A549 (cell line): ENCODE data around the gene KIAA0232. TPM values are rescaled to one million over a fixed set of nuclear protein-coding genes. Genes with fewer than 3 reads are reported as not detected.

ENCODE experiments used
- ATAC-seq, 2 experiments: fragments of 200-7000 bp in 1 of 2; fragments of >200 bp in 1 of 2; cut with Nextera tagmentation in 1 of 2; cut with Tn5 transposase in 1 of 2; 3 replicates each; pipeline versions ENCODE4 v1.8.0 to v1.9.1; 2018 to 2020; ENCODE audit warnings: mild to moderate bottlenecking in 1 of 2, moderate library complexity in 1 of 2
- CTCF ChIA-PET: fragments of 300-600 bp; sonication (Branson Sonifier 250); formaldehyde crosslinking; extraction: SDS; loops from one replicate; lab custom pipeline; 2021; ENCODE audit warnings: antibody characterized with exemption, inconsistent platforms; lab: Yijun Ruan, JAX
- POLR2A ChIA-PET: fragments of 350-600 bp; formaldehyde crosslinking; extraction: SDS; loops from one replicate; lab custom pipeline; 2021; ENCODE audit warnings: antibody characterized with exemption, inconsistent platforms; lab: Yijun Ruan, JAX
- DNase-seq, 2 experiments: peaks; one replicate each; pipeline versions ENCODE4 v3.0.0 to v3.0.0-alpha.2; 2011 to 2016; ENCODE audit warnings: low read depth in 1 of 2, low spot score in 1 of 2
- FAIRE-seq: peaks from 2 replicates; lab custom pipeline; 2011; peaks lifted over from hg19 to GRCh38; lab: Jason Lieb, UNC
- H3K27ac ChIP-seq, 2 experiments: fragments of >200 bp; sonication (Bioruptor Twin); formaldehyde crosslinking; 3 replicates each; pipeline ENCODE4 v1.5.1; 2016 to 2017
- H3K4me1 ChIP-seq: fragments of >200 bp; sonication (Bioruptor Twin); formaldehyde crosslinking; 3 replicates; pipeline ENCODE4 v1.6.1; 2016
- H3K4me2 ChIP-seq: fragments of >200 bp; sonication (Bioruptor Twin); formaldehyde crosslinking; 3 replicates; pipeline ENCODE4 v1.6.1; 2016
- H3K4me3 ChIP-seq: fragments of >200 bp; sonication (Bioruptor Twin); formaldehyde crosslinking; 3 replicates; pipeline ENCODE4 v1.5.1; 2016
- H3K9me3 ChIP-seq: fragments of >200 bp; sonication (Bioruptor Twin); formaldehyde crosslinking; 3 replicates; pipeline ENCODE4 v1.6.1; 2016
- CHD2 ChIP-seq: fragments of 150-350 bp; IDR thresholded peaks from 2 replicates; pipeline ENCODE4 v1.6.1; 2014; ENCODE audit warnings: low read length; ENCODE audit not compliant: partially characterized antibody
- EHF ChIP-seq: fragments of 250-450 bp; sonication (Bioruptor Pico); IDR thresholded peaks from 2 replicates; pipeline ENCODE4 v1.5.0; 2020; ENCODE audit warnings: mild to moderate bottlenecking
- EHMT2 ChIP-seq: fragments of 200-600 bp; sonication (generic); IDR thresholded peaks from 2 replicates; pipeline ENCODE4 v1.6.1; 2016; ENCODE audit warnings: antibody characterized with exemption, low read depth, mild to moderate bottlenecking, moderate library complexity
- EP300 ChIP-seq, 2 experiments: fragments of >200 bp; sonication (Bioruptor Twin); formaldehyde crosslinking; IDR thresholded peaks; 2 replicates in 1 of 2; 3 replicates in 1 of 2; pipeline ENCODE4 v1.6.1; 2016 to 2017
- FOSB ChIP-seq: fragments of 250-450 bp; sonication (Bioruptor Pico); IDR thresholded peaks from 2 replicates; pipeline ENCODE4 v1.5.0; 2020; ENCODE audit warnings: mild to moderate bottlenecking, moderate library complexity
- GATA3 ChIP-seq: IDR thresholded peaks from 2 replicates; pipeline ENCODE4 v1.6.1; 2012; ENCODE audit warnings: borderline replicate concordance
- HES2 ChIP-seq: fragments of >200 bp; sonication (Bioruptor Twin); formaldehyde crosslinking; IDR thresholded peaks from 2 replicates; pipeline ENCODE4 v1.6.1; 2016
- HMGXB4 ChIP-seq: fragments of 250-450 bp; sonication (Bioruptor Pico); IDR thresholded peaks from 2 replicates; pipeline ENCODE4 v1.5.0; 2021; ENCODE audit warnings: mild to moderate bottlenecking, moderate library complexity, borderline replicate concordance
- HOXB5 ChIP-seq: fragments of 250-450 bp; sonication (Bioruptor Pico); IDR thresholded peaks from 2 replicates; pipeline ENCODE4 v1.5.0; 2020; ENCODE audit warnings: mild to moderate bottlenecking, moderate library complexity
- KDM1A ChIP-seq: fragments of 200-600 bp; sonication (generic); IDR thresholded peaks from 2 replicates; pipeline ENCODE4 v1.6.1; 2016; ENCODE audit warnings: low read depth, mild to moderate bottlenecking
- MAFK ChIP-seq: fragments of 450-650 bp; IDR thresholded peaks from 2 replicates; pipeline ENCODE4 v1.6.1; 2014; ENCODE audit not compliant: partially characterized antibody
- MAX ChIP-seq: IDR thresholded peaks from 2 replicates; pipeline ENCODE4 v1.6.1; 2012
- NPAS2 ChIP-seq: fragments of 250-450 bp; sonication (Bioruptor Pico); IDR thresholded peaks from 2 replicates; pipeline ENCODE4 v1.8.0; 2022; ENCODE audit warnings: mild to moderate bottlenecking, moderate library complexity, borderline replicate concordance
- POLR2AphosphoS2 ChIP-seq: conservative IDR thresholded peaks from 2 replicates; pipeline ENCODE4 v1.6.1; 2012; ENCODE audit warnings: low read length, improper control_type of control experiment, inconsistent platforms
- RAD21 ChIP-seq, 2 experiments: fragments of >200 bp in 1 of 2; sonication (Bioruptor Twin) in 1 of 2; formaldehyde crosslinking in 1 of 2; IDR thresholded peaks in 1 of 2; conservative IDR thresholded peaks in 1 of 2; 2 replicates in 1 of 2; 3 replicates in 1 of 2; pipeline ENCODE4 v1.6.1; 2012 to 2018; ENCODE audit warnings: inconsistent platforms in 1 of 2
- RARB ChIP-seq: fragments of 250-450 bp; sonication (Bioruptor Pico); IDR thresholded peaks from 2 replicates; pipeline ENCODE4 v1.8.0; 2021; ENCODE audit warnings: mild to moderate bottlenecking, moderate library complexity
- RCOR1 ChIP-seq: fragments of 150-350 bp; IDR thresholded peaks from 2 replicates; pipeline ENCODE4 v1.6.1; 2014; ENCODE audit warnings: antibody characterized with exemption, low read length, low read depth
- RFX5 ChIP-seq: fragments of 450-650 bp; IDR thresholded peaks from 2 replicates; pipeline ENCODE4 v1.7.1; 2014; ENCODE audit warnings: antibody characterized with exemption, mild to moderate bottlenecking, moderate library complexity
- SREBF2 ChIP-seq: fragments of 450-650 bp; IDR thresholded peaks from 2 replicates; pipeline ENCODE4 v1.6.1; 2014; ENCODE audit warnings: mild to moderate bottlenecking, moderate library complexity
- ZC3H11A ChIP-seq: fragments of 450-650 bp; IDR thresholded peaks from 2 replicates; pipeline ENCODE4 v1.6.1; 2014; ENCODE audit warnings: antibody characterized with exemption, mild to moderate bottlenecking
- WGBS: methylation state at CpG from one replicate; pipeline ENCODE4 v1.1.6; 2017; ENCODE audit errors: missing lambda C conversion rate; 5-methylcytosine and 5-hydroxymethylcytosine counted together
- polyA plus RNA-seq, 4 experiments: library from polyadenylated mRNA; depleted of rRNA in 3 of 4; stranded (reverse); fragments of >200 nt; fragmentation: RNase III in 1 of 4; extraction: RNeasy Plus Mini Kit Qiagen cat#74134 plus additional on column Dnase treatment in 1 of 4; gene quantifications; 2 replicates in 3 of 4; 3 replicates in 1 of 4; pipeline ENCODE4 v1.2.3, GENCODE V29; 2011 to 2017

The KIAA0232 gene
- polyA plus RNA-seq, 2 of the 4 experiments (the other 2 are of a cell fraction) = 9.3 to 21.5 TPM

- CTCF ChIA-PET = no interaction called here
- POLR2A ChIA-PET = no interaction called here
- H3K27ac ChIP-seq = no peak overlapping the region
- ATAC-seq (no peak), FAIRE-seq (no peak), DNase-seq (no peak)
- no peak overlapping the region for H3K4me3 ChIP-seq
- TF ChIP-seq EP300 (IDR thresholded peaks at IDR 0.05) (no peak), HES2 (no peak), POLR2AphosphoS2 (no peak), GATA3 (no peak), HOXB5 (no peak), RARB (CRISPR knock-in tag) (no peak), RCOR1 (no peak), RAD21 (conservative IDR thresholded peaks at IDR 0.05 in 1 of 2, IDR thresholded peaks at IDR 0.05 in 1 of 2) (no peak), FOSB (CRISPR knock-in tag) (no peak), EHMT2 (no peak), MAFK (no peak), SREBF2 (no peak), EHF (CRISPR knock-in tag) (no peak), ZC3H11A (no peak), MAX (no peak), HMGXB4 (CRISPR knock-in tag) (no peak), KDM1A (no peak), NPAS2 (CRISPR knock-in tag) (no peak)
- H3K4me1 ChIP-seq = peaks cover 6% of the 10 kb centered on the region
- no peak overlapping the region for H3K4me2 ChIP-seq
- no peaks in the 10 kb centered on the region for H3K9me3 ChIP-seq
- WGBS = 73% methylated on average over 4 of the region's 6 CpGs
These were observed 9.4 kb upstream of the KIAA0232 start for GRCh38 chr4:6773106-6773505.

DNA sequence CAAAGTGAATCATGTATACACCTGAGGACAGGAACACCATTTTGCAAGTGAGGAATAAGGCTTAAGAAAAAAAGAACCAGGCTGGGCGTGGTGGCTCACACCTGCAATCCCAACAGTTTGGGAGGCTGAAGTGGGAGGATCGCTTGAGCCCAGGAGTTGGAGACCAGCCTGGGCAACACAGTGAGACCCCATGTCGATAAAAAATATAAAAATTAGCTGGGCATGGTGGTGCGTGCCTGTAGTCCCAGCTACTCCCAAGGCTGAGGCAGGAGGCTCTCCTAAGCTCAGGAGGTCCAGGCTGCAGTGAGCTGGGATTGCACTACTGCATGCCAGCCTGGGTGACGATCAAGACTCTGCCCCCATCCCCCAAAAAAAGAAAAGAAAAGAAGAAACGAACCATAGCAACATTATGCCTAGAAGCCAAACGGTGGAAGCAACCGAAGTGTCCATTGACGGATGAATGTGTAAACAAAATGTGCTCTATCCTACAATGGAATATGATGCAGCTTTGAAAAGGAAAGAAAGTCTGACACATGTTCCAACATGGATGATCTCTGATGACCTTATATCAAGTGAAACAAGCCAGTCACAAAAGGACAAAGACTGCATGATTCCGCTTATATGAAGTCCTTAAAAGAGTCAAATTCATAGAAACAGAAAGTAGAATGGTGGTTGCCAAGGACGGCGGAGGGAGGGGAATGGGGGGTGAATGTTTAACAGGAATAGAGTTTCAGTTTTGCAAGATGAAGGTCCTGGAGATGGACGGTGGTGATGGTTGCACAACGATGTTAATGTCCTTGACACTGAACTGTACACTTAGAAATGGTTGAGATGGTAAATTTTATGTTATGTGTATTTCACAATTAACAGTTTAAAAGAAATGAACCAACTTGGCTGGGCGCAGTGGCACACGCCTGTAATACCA, 8.6 kb upstream of the KIAA0232 start:
- H3K9me3 ChIP-seq = no peaks in the 10 kb centered on the region
- ChIA-PET POLR2A (no interaction called here), CTCF (interaction anchor here (1.0 kb wide), 1 partner anchor 100 kb away, joined by 3 read pairs; no protein-coding TSS in a partner anchor)
- WGBS = 78% methylated on average over 16 of the region's 16 CpGs
- no peaks in the 10 kb centered on the region for H3K4me1 ChIP-seq
- no peak for FAIRE-seq
- no peak overlapping the region for H3K4me2 ChIP-seq
- no peak overlapping the region for H3K4me3 ChIP-seq
- TF ChIP-seq CHD2 = no peak
- TF ChIP-seq ZC3H11A = no peak
- no peak for TF ChIP-seq HOXB5
- no peak for TF ChIP-seq RFX5
- TF ChIP-seq, all 56 proteins: peak for 0
- DNase-seq (no peak), ATAC-seq (no peak)
- H3K27ac ChIP-seq = no peak overlapping the region

- TF ChIP-seq EHF (CRISPR knock-in tag) (no peak), MAX (no peak), FOSB (CRISPR knock-in tag) (no peak), NPAS2 (CRISPR knock-in tag) (no peak)
- H3K27ac ChIP-seq = no peak overlapping the region
- H3K4me3 ChIP-seq = no peak overlapping the region
- ChIA-PET CTCF (interaction anchor here (1.2 to 1.9 kb wide), 2 partner anchors 55 to 98 kb away, joined by 3 to 6 read pairs; no protein-coding TSS in a partner anchor), POLR2A (no interaction called here)
- ATAC-seq = no peak
- no peak for FAIRE-seq
- DNase-seq = no peak
- 66% methylated on average over 6 of the region's 7 CpGs for WGBS
- H3K4me2 ChIP-seq = no peak overlapping the region
- H3K9me3 ChIP-seq = no peaks in the 10 kb centered on the region
- peaks cover 9% of the 10 kb centered on the region; the same call in 1 of the 3 replicates for H3K4me1 ChIP-seq
These were observed 6.8 kb upstream of the KIAA0232 start for GRCh38 chr4:6775746-6776145.
